Skin epidermis (tissue), 12 donors: ENCODE data around the gene TARP.
A peak's percentile ranks its signal among the peaks of the same experiment; 100 is the strongest.

Source experiments
- H3K27ac ChIP-seq, 21 experiments: fragments of 200-600 bp; sonication (generic) in 11 of 21; one replicate each; pipeline ENCODE4 v1.5.0; 2020; ENCODE audit warnings: mild to moderate bottlenecking in 3 of 21, inconsistent platforms in 2 of 21, moderate library complexity in 2 of 21
- H3K4me3 ChIP-seq, 7 experiments: fragments of 200-600 bp; sonication (generic) in 2 of 7; one replicate each; pipeline ENCODE4 v1.5.0; 2020; ENCODE audit warnings: inconsistent platforms in 2 of 7, mild to moderate bottlenecking in 2 of 7, moderate library complexity in 1 of 7

Gene TARP

GRCh38 chr7:38273286-38273995, at the start of gene TARP:
TSS of gene TARP (minus strand) at chr7:38273636.
- peak within 1 kb of the TSS in 1 of 21 experiments; percentile 23 for H3K27ac ChIP-seq
- no peak within 1 kb of the TSS for H3K4me3 ChIP-seq

- no peak overlapping the region for H3K27ac ChIP-seq
- no peak overlapping the region for H3K4me3 ChIP-seq
Measured at GRCh38 chr7:38323156-38323555, 49.7 kb upstream of the TARP start.

GRCh38 chr7:38322461-38322860, 49.0 kb upstream of the TARP start:
- Histone ChIP-seq H3K27ac (no peak overlapping the region), H3K4me3 (no peak overlapping the region)

GRCh38 chr7:38321967-38322366, 48.5 kb upstream of the TARP start:
- Histone ChIP-seq H3K4me3 (no peak overlapping the region), H3K27ac (no peak overlapping the region)

GRCh38 chr7:38321515-38321944, 48.1 kb upstream of the TARP start:
- Histone ChIP-seq H3K4me3 (no peak overlapping the region), H3K27ac (no peak overlapping the region)

GRCh38 chr7:38321050-38321449, 47.6 kb upstream of the TARP start:
- H3K4me3 ChIP-seq = no peak overlapping the region
- no peak overlapping the region for H3K27ac ChIP-seq

- Histone ChIP-seq H3K4me3 (no peak overlapping the region), H3K27ac (peak overlapping the region in 1 of 21 experiments; percentile 4)
Measured at GRCh38 chr7:38319873-38320272, 46.4 kb upstream of the TARP start.

- Histone ChIP-seq H3K4me3 (no peak overlapping the region), H3K27ac (peak overlapping the region in 5 of 21 experiments; percentile 14 to 72 (median 27))
Measured at GRCh38 chr7:38318803-38319416, 45.5 kb upstream of the TARP start.

- H3K27ac ChIP-seq = peak overlapping the region in 7 of 21 experiments; percentile 14 to 72 (median 28)
- no peak overlapping the region for H3K4me3 ChIP-seq
Measured at GRCh38 chr7:38318241-38318640, 44.8 kb upstream of the TARP start.

- Histone ChIP-seq H3K4me3 (no peak overlapping the region), H3K27ac (peak overlapping the region in 4 of 21 experiments; percentile 16 to 72 (median 39))
Measured at GRCh38 chr7:38317515-38317914, 44.1 kb upstream of the TARP start.

- Histone ChIP-seq H3K27ac (peak overlapping the region in 3 of 21 experiments; percentile 18 to 72 (median 26)), H3K4me3 (no peak overlapping the region)
Measured at GRCh38 chr7:38316733-38317360, 43.4 kb upstream of the TARP start.

GRCh38 chr7:38315410-38315809, 42.0 kb upstream of the TARP start:
- Histone ChIP-seq H3K27ac (peak overlapping the region in 2 of 21 experiments; percentile 23 to 42), H3K4me3 (no peak overlapping the region)

- Histone ChIP-seq H3K4me3 (no peak overlapping the region), H3K27ac (peak overlapping the region in 8 of 21 experiments; percentile 37 to 86 (median 58))
Measured at GRCh38 chr7:38312821-38313220, 39.4 kb upstream of the TARP start.

GRCh38 chr7:38311329-38311937, 38.0 kb upstream of the TARP start:
- peak overlapping the region in 18 of 21 experiments; percentile 9 to 86 (median 47) for H3K27ac ChIP-seq
- H3K4me3 ChIP-seq = peak overlapping the region; percentile 19 to 40 (median 29)

- Histone ChIP-seq H3K27ac (peak overlapping the region in 11 of 21 experiments; percentile 20 to 86 (median 56)), H3K4me3 (peak overlapping the region in 5 of 7 experiments; percentile 5 to 40 (median 20))
Measured at GRCh38 chr7:38310591-38311101, 37.2 kb upstream of the TARP start.

GRCh38 chr7:38309555-38309954, 36.1 kb upstream of the TARP start:
- Histone ChIP-seq H3K4me3 (no peak overlapping the region), H3K27ac (peak overlapping the region in 1 of 21 experiments; percentile 72)

- H3K4me3 ChIP-seq = no peak overlapping the region
- H3K27ac ChIP-seq = peak overlapping the region in 1 of 21 experiments; percentile 29
Measured at GRCh38 chr7:38308140-38308539, 34.7 kb upstream of the TARP start.

GRCh38 chr7:38307640-38308039, 34.2 kb upstream of the TARP start:
- H3K27ac ChIP-seq = no peak overlapping the region
- H3K4me3 ChIP-seq = no peak overlapping the region

GRCh38 chr7:38306914-38307313, 33.5 kb upstream of the TARP start:
- no peak overlapping the region for H3K27ac ChIP-seq
- H3K4me3 ChIP-seq = no peak overlapping the region

GRCh38 chr7:38306171-38306570, 32.7 kb upstream of the TARP start:
- peak overlapping the region in 2 of 21 experiments; percentile 14 to 42 for H3K27ac ChIP-seq
- H3K4me3 ChIP-seq = no peak overlapping the region
